SH-SY5Y (cell line): ENCODE results near the gene CAPZA1.

Experiments used
- GATA2 ChIP-seq: IDR thresholded peaks from 2 replicates; pipeline ENCODE4 v1.6.1; 2011; ENCODE audit warnings: mild to moderate bottlenecking, low read depth, low read length
- GATA3 ChIP-seq: IDR thresholded peaks from 2 replicates; pipeline ENCODE4 v1.6.1; 2011; ENCODE audit warnings: low read depth, mild to moderate bottlenecking, low read length, moderate library complexity

DNA sequence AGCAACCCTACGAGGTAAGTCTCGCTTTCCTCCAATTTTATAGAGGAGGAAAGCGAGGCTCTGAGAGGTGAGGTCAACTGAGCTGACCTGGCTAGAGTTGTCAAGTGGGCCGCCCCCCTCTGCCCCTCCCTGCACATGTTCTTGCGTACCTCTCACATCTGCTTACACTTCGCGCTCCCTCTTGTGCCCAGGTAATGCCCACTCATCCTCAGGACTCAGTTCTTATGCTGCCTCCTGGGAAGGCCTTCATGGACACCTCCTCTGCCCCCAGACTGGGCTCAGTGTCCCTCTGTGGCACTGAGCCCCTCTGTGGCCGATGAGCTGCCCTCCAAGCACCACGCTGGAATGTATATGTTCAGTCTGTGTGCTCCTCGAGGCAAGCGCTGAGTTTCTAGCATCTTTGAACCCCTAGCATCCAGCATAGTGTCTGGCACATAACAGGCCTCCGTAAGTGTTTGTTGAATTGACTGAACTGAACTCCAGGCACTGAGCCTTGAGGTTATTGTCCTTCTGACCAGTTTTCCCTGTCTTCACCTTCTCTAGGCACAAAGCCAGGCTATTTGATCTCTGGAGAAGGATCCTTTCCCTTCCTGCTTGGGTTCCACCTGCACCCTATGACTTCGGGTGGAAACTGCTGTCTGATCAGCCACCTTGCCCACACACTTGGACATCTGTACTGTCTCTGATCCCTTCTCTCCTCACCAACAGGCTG, 68.3 kb downstream of the CAPZA1 start:
- TF ChIP-seq GATA2 (no peak), GATA3 (no peak)
